ENCODE measurements around the gene ARHGEF39. TPM values are rescaled to one million over a fixed set of nuclear protein-coding genes. Genes with fewer than 3 reads are reported as not detected.
A peak's percentile ranks its signal among the peaks of the same experiment; 100 is the strongest.

Gene ARHGEF39
- total and polyA plus RNA-seq, 5 experiments from 2014 or later, result 0.13 to 0.29 (median 0.25) TPM; not detected in 1

GRCh38 chr9:35690294-35690613 lies 25.3 kb upstream of the ARHGEF39 start:
- no peaks in the 10 kb centered on the region for H3K9me3 Mint-ChIP-seq
- H3K4me3 Mint-ChIP-seq, result peak overlapping the region; percentile 69 to 90 (median 83)
- H3K36me3 Mint-ChIP-seq, result no peaks in the 10 kb centered on the region
- ATAC-seq (peak; percentile 7 to 21), DNase-seq (no peak)
- H3K27ac Mint-ChIP-seq, result peak overlapping the region in 4 of 10 donors; percentile 43 to 67 (median 56)
- H3K4me1 Mint-ChIP-seq, result peaks cover 11 to 27% (median 21%) of the 10 kb centered on the region in 4 donors
- no peaks in the 10 kb centered on the region for H3K27me3 Mint-ChIP-seq
- POLR2A ChIA-PET, result interaction anchor here (1.3 to 3.3 kb wide), 8 partner anchors 13 to 73 kb away, joined by 4 to 19 read pairs (median 10); partner anchors contain the start of genes ARHGEF39, CCDC107, CD72 and CREB3

DNA sequence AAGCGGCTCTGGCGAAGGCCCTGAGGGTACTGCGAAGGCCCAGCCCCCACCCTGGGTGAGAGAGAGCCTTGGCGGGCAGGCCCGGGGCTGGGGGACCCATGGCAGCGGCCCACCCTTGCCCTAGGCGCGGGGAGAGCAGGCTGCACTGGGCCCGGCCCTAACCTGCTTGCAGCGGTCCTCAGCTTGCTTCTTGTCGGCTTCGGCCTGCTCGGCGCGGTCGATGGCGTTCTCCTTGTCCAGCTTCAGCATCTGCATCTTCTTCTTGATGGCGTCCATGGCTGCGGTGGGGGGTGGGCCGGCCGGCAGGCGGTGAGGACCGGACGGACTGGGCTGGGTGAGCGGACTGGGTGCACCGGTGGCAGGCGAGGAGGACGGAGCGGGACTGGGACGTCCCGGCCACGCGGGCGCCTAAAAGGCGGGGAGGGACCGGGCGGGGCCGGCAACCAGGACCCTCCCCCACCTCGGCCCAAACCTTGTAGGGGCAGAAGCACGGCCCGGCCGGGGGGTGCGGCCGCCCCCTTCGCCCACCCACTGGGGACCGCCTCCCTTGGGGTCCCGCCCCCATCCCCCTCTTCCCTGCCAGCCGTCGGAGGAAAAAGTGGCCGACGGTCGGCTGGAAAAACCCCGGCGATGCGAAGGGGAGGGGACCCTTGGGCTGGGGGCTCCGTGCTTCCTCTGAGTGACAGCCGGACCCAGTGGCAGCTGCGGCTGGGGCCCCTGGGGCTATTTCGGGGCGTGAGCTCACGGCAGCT lies 24.7 kb upstream of the ARHGEF39 start, which contains the start of gene TPM2:
TPM2 (minus strand) TSS at position 384 of the 752 bp plus-strand sequence; CDS start at position 276, 108 bp downstream.
- Mint-ChIP-seq H3K4me1 (peaks cover 11 to 27% (median 21%) of the 10 kb centered on the region in 4 donors), H3K36me3 (no peaks in the 10 kb centered on the region), H3K4me3 (peak within 1 kb of the TSS; percentile 86 to 94 (median 88)), H3K27ac (peak within 1 kb of the TSS; percentile 68 to 89 (median 80)), H3K9me3 (no peaks in the 10 kb centered on the region), H3K27me3 (no peaks in the 10 kb centered on the region)
- ATAC-seq (no peak), DNase-seq (no peak)
- POLR2A ChIA-PET, result interaction anchor here (0.6 to 3.3 kb wide), 8 partner anchors 25 to 592 kb away, joined by 3 to 19 read pairs (median 10); partner anchors contain the start of genes ARHGEF39, CCDC107, CD72 and CREB3

GRCh38 chr9:35688558-35689541 lies 23.9 kb upstream of the ARHGEF39 start:
- DNase-seq, result no peak
- H3K36me3 Mint-ChIP-seq, result no peaks in the 10 kb centered on the region
- peak overlapping the region in 9 of 10 donors; percentile 37 to 89 (median 77) for H3K27ac Mint-ChIP-seq
- H3K27me3 Mint-ChIP-seq, result no peaks in the 10 kb centered on the region
- POLR2A ChIA-PET, result interaction anchor here (0.6 to 3.3 kb wide), 9 partner anchors 13 to 591 kb away, joined by 3 to 14 read pairs (median 5); partner anchors contain the start of genes CD72, CREB3, SIT1 and TLN1
- H3K4me1 Mint-ChIP-seq, result peaks cover 11 to 27% (median 21%) of the 10 kb centered on the region in 4 donors
- peak in 1 of 2 donors; percentile 42 for ATAC-seq
- peak overlapping the region; percentile 47 to 79 (median 70) for H3K4me3 Mint-ChIP-seq
- H3K9me3 Mint-ChIP-seq, result no peaks in the 10 kb centered on the region

GRCh38 chr9:35687972-35688557 lies 23.1 kb upstream of the ARHGEF39 start:
- peak overlapping the region in 5 of 10 donors; percentile 5 to 89 (median 37) for H3K27ac Mint-ChIP-seq
- no peaks in the 10 kb centered on the region for H3K36me3 Mint-ChIP-seq
- H3K4me1 Mint-ChIP-seq, result peaks cover 11 to 27% (median 21%) of the 10 kb centered on the region in 4 donors
- H3K27me3 Mint-ChIP-seq, result no peaks in the 10 kb centered on the region
- no peaks in the 10 kb centered on the region for H3K9me3 Mint-ChIP-seq
- DNase-seq (no peak), ATAC-seq (no peak)
- peak overlapping the region in 2 of 10 donors; percentile 26 to 62 for H3K4me3 Mint-ChIP-seq
- POLR2A ChIA-PET, result interaction anchor here (0.7 to 2.1 kb wide), 7 partner anchors 12 to 74 kb away, joined by 3 to 8 read pairs (median 4); partner anchors contain the start of gene CD72

- Mint-ChIP-seq H3K9me3 (no peaks in the 10 kb centered on the region), H3K4me3 (peak overlapping the region in 4 of 10 donors; percentile 10 to 67 (median 55)), H3K27ac (peak overlapping the region in 5 of 10 donors; percentile 3 to 83 (median 68)), H3K36me3 (no peaks in the 10 kb centered on the region), H3K27me3 (no peaks in the 10 kb centered on the region), H3K4me1 (peaks cover 11 to 27% (median 21%) of the 10 kb centered on the region in 4 donors)
- POLR2A ChIA-PET, result interaction anchor here (0.9 to 2.1 kb wide), 3 partner anchors 13 to 40 kb away, joined by 3 to 8 read pairs (median 3); no protein-coding TSS in a partner anchor
- DNase-seq, result no peak
- no peak for ATAC-seq
Observed at GRCh38 chr9:35687306-35687705, 22.3 kb upstream of the ARHGEF39 start.

DNA sequence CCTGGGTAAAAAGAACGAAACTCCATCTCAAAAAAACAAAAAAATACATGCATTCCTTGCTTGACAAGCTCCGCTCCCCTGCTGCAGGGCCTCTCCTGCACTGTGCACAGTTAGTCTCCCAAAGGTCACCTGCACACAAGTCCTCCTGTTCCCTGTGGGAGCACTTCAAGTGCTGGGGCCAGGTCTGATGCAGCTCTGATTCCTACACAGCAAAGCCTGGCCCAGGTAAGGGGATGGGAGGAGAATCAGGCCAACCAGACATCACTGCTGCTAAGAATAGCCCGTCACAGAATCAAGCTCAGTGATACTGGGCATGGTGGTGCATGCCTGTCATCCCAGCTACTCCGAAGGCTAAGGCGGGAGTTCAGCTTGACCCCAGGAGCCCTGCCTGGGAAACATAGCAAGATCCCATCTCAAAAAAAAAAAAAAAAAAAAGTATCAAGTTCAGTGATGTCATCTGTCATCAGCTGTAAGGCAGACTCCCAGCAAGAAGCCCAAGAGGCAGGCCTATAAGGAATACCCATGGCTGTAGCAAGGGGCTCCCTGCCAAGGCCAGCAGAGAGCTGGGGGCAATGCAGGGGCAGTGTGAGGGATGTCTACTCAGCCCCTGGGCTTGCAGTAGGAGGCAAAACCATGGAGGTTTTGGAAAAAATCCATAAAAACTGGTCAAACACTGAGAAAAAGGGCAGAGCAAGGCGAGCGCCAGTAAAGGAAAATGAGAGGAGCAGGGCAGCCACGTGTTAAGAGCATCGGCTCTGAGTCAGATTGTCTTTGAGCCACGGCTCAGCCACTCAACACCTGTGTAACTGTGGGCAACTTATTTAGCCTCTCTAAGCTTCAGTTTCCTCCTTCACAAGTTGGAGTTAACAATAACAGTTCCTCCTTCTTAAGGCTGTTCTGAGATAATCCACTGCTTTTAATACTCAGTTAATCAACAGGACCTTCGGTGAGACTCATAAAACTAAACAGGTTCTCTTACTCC lies 21.5 kb upstream of the ARHGEF39 start:
- peak overlapping the region in 2 of 10 donors; percentile 12 to 58 for H3K27ac Mint-ChIP-seq
- DNase-seq, result no peak
- H3K9me3 Mint-ChIP-seq, result no peaks in the 10 kb centered on the region

GRCh38 chr9:35685506-35685905 lies 20.5 kb upstream of the ARHGEF39 start:
- H3K27ac Mint-ChIP-seq, result no peak overlapping the region
- no peaks in the 10 kb centered on the region for H3K36me3 Mint-ChIP-seq
- ATAC-seq, result no peak
- H3K4me1 Mint-ChIP-seq, result peaks cover 5 to 19% (median 8%) of the 10 kb centered on the region in 4 donors
- no peak for DNase-seq
- no peak overlapping the region for H3K4me3 Mint-ChIP-seq
- no peaks in the 10 kb centered on the region for H3K27me3 Mint-ChIP-seq
- H3K9me3 Mint-ChIP-seq, result no peaks in the 10 kb centered on the region
- POLR2A ChIA-PET, result interaction anchor here (0.8 kb wide), 1 partner anchor 27 kb away, joined by 3 read pairs; the partner anchor contains the start of genes CCDC107 and RMRP

More for the DNA sequence above, 21.5 kb upstream of the ARHGEF39 start:
- Mint-ChIP-seq H3K4me1 (peaks cover 8 to 27% (median 14%) of the 10 kb centered on the region in 4 donors), H3K27me3 (no peaks in the 10 kb centered on the region), H3K4me3 (peak overlapping the region in 1 of 10 donors; percentile 45), H3K36me3 (no peaks in the 10 kb centered on the region)
- no peak for ATAC-seq
- POLR2A ChIA-PET, result interaction anchor here (0.6 to 2.1 kb wide), 3 partner anchors 10 to 46 kb away, joined by 3 to 8 read pairs (median 5); partner anchors contain the start of genes CREB3 and TLN1

- DNase-seq, result no peak
- POLR2A ChIA-PET, result interaction anchor here (0.8 kb wide), 1 partner anchor 27 kb away, joined by 3 read pairs; the partner anchor contains the start of genes CCDC107 and RMRP
- H3K36me3 Mint-ChIP-seq, result no peaks in the 10 kb centered on the region
- no peak overlapping the region for H3K4me3 Mint-ChIP-seq
- H3K9me3 Mint-ChIP-seq, result no peaks in the 10 kb centered on the region
- ATAC-seq, result no peak
- H3K27ac Mint-ChIP-seq, result peak overlapping the region in 1 of 10 donors; percentile 67
- H3K4me1 Mint-ChIP-seq, result peaks cover 5 to 19% (median 8%) of the 10 kb centered on the region in 4 donors
- no peaks in the 10 kb centered on the region for H3K27me3 Mint-ChIP-seq
Observed at GRCh38 chr9:35684921-35685320, 19.9 kb upstream of the ARHGEF39 start.

DNA sequence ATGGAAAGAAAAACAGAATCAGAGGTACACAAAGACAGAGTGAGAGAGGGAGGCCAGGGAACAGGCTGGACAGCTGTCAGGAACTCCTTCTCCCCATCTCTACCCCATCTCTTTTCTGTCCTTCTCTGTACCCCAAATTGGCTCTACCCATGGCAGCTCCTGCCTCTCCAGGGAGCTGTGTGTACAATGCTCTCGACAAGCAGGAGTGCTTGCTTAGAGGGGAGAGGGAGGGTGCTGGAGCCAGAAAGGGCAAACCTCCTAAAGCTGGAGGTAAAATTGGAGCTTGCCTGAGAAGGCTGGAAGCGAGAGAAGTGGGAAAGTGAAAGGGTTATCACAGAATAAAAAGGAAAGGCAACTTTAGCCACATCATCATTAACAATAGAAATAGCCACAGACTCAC lies 18.3 kb upstream of the ARHGEF39 start:
- POLR2A ChIA-PET, result interaction anchor here (0.6 kb wide), 1 partner anchor 8 kb away, joined by 3 read pairs; no protein-coding TSS in a partner anchor
- no peaks in the 10 kb centered on the region for H3K27me3 Mint-ChIP-seq
- no peaks in the 10 kb centered on the region for H3K36me3 Mint-ChIP-seq
- H3K9me3 Mint-ChIP-seq, result no peaks in the 10 kb centered on the region
- DNase-seq, result no peak
- no peak overlapping the region for H3K4me3 Mint-ChIP-seq
- peaks cover 0 to 8% (median 3%) of the 10 kb centered on the region in 4 donors for H3K4me1 Mint-ChIP-seq
- H3K27ac Mint-ChIP-seq, result peak overlapping the region in 2 of 10 donors; percentile 31 to 33
- ATAC-seq, result no peak

DNA sequence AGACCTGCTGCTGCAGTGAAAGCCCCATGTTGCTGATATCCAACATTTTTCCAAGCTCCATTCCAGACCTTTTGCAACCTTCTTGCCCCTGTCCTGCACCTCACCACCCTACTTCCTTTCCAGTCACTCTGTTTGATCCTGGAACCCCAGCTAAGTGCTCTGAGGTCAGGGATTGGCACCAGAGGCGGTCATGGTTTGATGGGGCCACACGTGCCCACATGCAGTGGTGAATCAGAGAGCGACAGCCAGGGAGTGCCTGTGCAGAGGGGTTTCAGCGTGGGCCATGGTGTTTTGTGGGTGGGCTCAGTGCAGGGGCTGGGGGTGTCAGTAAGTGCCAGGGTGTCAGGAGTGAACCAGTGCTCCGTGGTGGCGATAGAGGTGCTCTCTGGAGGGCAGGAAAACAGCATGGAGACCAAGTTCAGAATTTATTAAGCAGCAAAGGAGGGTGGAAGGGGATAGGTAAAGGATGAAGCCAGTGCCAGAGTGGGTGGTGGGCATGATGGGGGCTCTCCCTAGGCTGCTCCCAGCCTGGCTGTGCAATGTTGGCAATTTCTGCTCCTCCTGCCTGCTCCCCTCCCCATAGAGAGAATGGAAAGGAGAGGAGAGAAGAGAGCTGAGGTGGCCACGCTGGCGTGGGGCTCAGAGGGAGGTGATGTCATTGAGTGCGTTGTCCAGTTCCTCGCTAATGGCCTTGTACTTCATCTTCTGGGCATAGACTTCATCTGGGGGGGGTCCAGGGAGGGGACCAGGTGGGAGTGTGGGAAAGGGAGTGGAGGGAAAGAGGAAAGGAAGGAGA lies 17.7 kb upstream of the ARHGEF39 start:
- POLR2A ChIA-PET, result interaction anchor here (0.6 kb wide), 1 partner anchor 9 kb away, joined by 3 read pairs; no protein-coding TSS in a partner anchor

More for the DNA sequence above, 17.7 kb upstream of the ARHGEF39 start:
- ATAC-seq, result no peak
- Mint-ChIP-seq H3K36me3 (no peaks in the 10 kb centered on the region), H3K4me1 (peaks cover 0 to 5% (median 3%) of the 10 kb centered on the region in 4 donors), H3K27ac (peak overlapping the region in 3 of 10 donors; percentile 11 to 71 (median 31)), H3K9me3 (no peaks in the 10 kb centered on the region), H3K4me3 (no peak overlapping the region), H3K27me3 (no peaks in the 10 kb centered on the region)
- no peak for DNase-seq
